Right lobe of liver (tissue), 4 donors: ENCODE results near the gene PPP1R2.
"Not testable (repeated sequence)": the region's sequence is repeated elsewhere in the genome, so short reads cannot be mapped to it uniquely, and the experiment has no call there.

Experiments used
- CTCF ChIP-seq, 4 donors: fragments of 200-600 bp in 3 of 4; fragments of 450-650 bp in 1 of 4; IDR thresholded peaks; one replicate each; pipeline versions ENCODE4 v1.5.1 to v1.8.0; 2016 to 2022; ENCODE audit warnings: antibody characterized with exemption in 4 of 4, mild to moderate bottlenecking in 2 of 4
- POLR2A ChIP-seq: fragments of 450-650 bp; IDR thresholded peaks from one replicate; pipeline ENCODE4 v1.6.1; 2017; ENCODE audit warnings: antibody characterized with exemption, mild to moderate bottlenecking
- donor health status: DM: no; HTN: no; CAD: no.
- donor health status: DM: no; HTN: no; CAD: no.
- donor health status: DM: no; HTN: yes; CAD: no.

- TF ChIP-seq CTCF (IDR thresholded peaks at IDR 0.05); POLR2A: not testable (repeated sequence)
Measured at GRCh38 chr3:195590381-195590780, 47.3 kb upstream of the PPP1R2 start.
